Right renal pelvis (tissue), 4 donors: ENCODE data around the gene SORBS1. TPM values are rescaled to one million over a fixed set of nuclear protein-coding genes. Genes with fewer than 3 reads are reported as not detected.

Source experiments
- DNase-seq, 4 donors: peaks; one replicate each; pipeline ENCODE4 v3.0.0-alpha.2; 2013; ENCODE audit warnings: low read depth in 4 of 4, low spot score in 3 of 4, missing footprints in 1 of 4
- polyA plus RNA-seq, 4 donors: library from polyadenylated mRNA; unstranded; fragments of 120-200 nt; gene quantifications; one replicate each; pipeline ENCODE4 v1.2.1, GENCODE V29; 2013; ENCODE audit not compliant: insufficient read length in 4 of 4

SORBS1 gene
- polyA plus RNA-seq, 4 donors = 26.6 to 32.2 (median 30.3) TPM

- DNase-seq = no peak
Measured at GRCh38 chr10:95280637-95281036, 280.5 kb downstream of the SORBS1 start.

- DNase-seq = no peak
Measured at GRCh38 chr10:95279042-95279820, 281.9 kb downstream of the SORBS1 start.

GRCh38 chr10:95278061-95278988 is 282.8 kb downstream of the SORBS1 start:
- no peak for DNase-seq

- DNase-seq = no peak
Measured at GRCh38 chr10:95277614-95278013, 283.6 kb downstream of the SORBS1 start.

- DNase-seq = no peak
Measured at GRCh38 chr10:95277201-95277570, 284.0 kb downstream of the SORBS1 start.

DNA sequence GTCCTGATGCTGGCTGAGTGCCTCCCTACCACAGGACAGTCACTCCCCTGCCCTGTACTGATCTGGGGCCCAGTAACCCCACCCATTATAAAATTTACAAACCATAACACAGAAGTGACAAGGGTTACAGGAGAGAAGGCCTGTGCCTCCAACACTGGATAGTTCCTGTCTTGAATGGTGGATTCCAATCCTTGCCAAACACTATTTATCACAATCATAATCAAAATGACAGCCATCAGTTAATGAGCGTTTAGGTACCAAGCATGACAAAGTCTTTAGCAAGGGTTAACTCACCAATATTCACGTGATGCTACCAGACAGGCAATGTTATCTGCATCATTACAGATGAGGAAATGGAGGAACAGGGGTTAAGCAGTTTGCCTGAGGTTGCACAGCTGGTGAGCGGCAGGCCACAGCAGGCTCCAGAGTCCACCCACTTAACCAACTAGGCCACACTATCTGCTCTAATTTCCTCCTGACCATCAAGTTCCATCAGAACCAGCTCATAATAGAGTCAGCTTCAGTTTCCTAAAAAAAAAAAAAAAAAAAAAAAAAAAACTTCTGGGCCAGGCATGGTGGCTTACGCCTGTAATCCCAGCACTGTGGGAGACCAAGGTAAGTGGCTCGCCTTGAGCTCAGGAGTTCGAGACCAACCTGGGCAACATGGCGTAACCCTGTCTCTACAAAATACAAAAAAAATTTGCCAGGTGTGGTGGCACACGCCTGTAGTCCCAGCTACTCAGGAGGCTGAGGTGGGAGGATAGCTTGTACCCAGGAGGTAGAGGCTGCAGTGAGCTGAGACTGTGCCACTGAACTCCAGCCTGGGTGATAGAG is 284.6 kb downstream of the SORBS1 start:
- DNase-seq = no peak

DNA sequence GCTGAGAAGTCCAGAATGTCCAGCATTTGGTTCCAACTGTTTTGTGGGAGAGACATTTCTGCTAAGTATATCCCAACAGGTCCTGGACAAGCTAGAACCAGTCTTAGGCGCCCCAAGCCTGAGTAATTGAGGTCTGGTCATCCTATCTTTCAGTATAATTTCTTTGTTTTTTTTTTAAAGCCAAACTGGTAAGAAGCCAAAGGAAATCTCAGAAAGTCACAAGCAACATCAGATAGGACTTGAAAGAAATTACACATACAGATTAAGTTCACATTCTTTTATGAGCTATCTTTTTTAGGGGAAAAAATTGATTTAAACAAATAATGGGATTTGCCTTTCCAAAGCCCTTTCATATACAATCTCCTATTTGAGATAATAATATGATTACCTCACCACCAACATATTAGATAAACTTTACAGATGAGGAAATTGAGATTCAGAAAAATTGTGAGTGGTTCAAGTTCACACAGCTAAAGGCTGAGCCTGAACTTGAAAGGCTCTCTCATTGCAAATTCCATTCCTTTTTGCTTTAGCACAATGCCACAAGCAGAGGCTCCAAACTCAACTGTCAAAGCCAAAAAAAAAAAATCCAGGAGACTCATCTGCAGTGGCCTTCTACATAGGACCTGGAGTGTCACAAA is 285.3 kb downstream of the SORBS1 start:
- no peak for DNase-seq

GRCh38 chr10:95273393-95274312 is 287.5 kb downstream of the SORBS1 start:
- DNase-seq = no peak

DNA sequence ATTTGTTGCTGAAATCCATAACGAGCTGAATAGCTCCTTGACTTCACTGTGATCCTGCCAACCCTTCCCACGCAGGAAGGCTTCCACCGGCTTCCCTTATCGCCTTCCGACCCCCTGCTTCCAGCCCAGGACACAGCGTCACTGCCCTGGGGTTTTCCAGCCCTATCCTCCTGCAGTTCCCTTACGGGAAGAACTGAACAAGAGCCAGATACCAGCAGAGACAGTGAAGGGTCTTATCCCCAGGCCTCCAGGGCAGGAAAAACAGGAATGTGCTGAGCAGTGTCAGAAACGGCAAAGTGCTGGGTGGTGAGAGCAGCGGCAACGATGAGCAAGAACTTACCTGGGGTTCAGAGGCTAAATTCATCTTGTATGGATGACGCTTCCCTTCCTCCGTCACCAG is 292.7 kb downstream of the SORBS1 start:
- no peak for DNase-seq

GRCh38 chr10:95267251-95267650 is 293.9 kb downstream of the SORBS1 start:
- DNase-seq = no peak

- no peak for DNase-seq
Measured at GRCh38 chr10:95266674-95267095, 294.5 kb downstream of the SORBS1 start.

GRCh38 chr10:95265572-95265971 is 295.6 kb downstream of the SORBS1 start:
- no peak for DNase-seq

GRCh38 chr10:95264227-95265051 is 296.7 kb downstream of the SORBS1 start:
- DNase-seq = no peak

DNA sequence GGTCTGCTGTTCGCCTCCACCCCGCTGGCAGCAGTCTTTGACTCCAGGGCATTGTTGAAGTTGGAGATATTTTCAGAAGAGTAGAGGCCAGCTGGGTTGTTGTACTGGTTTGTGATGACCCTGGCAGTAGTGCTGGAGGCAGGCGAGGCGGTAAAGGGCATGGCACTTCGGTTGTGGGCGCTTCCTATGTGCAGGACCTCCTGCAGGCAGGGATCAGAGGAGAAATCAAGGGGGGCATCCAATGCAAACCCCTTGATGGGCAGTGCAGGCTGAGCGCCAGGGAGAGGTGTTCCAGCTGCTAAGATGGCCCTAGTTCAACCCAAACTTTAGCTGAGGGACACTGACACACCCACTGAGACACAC is 297.3 kb downstream of the SORBS1 start:
- DNase-seq = no peak

DNA sequence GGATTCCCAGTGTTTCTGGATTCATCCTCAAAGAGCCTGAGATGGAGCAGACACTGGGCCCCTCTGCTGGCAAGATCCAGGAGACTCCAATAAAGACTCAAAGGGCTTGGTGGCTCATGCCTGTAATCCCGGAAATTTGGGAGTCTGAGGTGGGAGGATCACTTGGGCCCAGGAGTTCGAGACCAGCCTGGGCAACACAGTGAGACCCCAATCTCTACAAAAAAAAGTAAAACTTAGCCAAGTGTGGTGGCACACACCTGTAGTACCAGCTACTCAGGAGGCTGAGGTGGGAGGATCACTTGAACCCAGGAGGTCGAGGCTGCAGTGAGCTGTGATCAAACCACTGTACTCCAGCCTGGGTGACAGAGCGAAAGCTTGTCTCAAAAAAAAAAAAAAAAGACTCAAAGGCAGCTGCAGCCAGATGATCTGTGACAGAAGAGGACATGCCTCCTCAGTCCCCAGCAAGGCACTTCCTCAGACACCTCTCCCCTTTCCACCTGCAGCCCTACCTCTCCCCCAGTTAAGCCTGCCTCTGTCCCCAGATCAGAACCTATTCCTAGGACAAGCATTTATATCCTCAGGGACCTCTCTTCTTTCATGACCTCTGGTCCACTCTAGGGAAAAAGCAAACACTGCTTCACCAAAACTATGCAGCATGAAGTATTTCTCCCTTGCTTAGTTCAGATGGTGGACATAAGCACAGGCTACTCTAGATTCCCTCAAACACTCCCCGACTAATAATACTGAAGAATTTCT is 298.2 kb downstream of the SORBS1 start:
- DNase-seq = no peak

DNA sequence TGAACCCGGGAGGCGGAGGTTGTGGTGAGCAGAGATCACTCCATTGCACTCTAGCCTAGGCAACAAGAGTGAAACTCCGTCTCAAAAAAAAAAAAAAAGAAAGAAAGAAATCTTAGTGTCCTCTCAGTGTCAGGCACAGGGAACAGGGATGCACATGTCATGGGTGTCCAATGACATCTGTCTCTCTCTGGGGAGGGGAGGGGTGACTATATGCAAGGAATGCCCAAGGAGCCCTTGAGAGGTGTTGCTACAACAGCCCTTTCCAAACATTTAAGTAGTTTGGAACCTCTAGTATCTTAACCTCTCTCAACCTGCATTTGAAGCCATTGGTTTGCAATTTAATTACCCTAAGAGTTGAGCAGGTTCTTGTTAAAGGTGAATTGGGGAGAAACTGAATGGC is 299.2 kb downstream of the SORBS1 start:
- DNase-seq = no peak
